Body of pancreas (tissue), 4 donors: Measurements from ENCODE around the gene UGT1A8. TPM values are rescaled to one million over a fixed set of nuclear protein-coding genes. Genes with fewer than 3 reads are reported as not detected.

Source experiments
- ATAC-seq: fragments of 150-250 bp; one replicate; pipeline ENCODE4 v1.9.1; 2016
- DNase-seq, 4 donors: peaks; one replicate each; pipeline ENCODE4 v3.0.0-alpha.2; 2019
- H3K27ac ChIP-seq, 4 donors: fragments of 200-600 bp; sonication (generic); 1 replicate in 3 of 4; 2 replicates in 1 of 4; pipeline versions ENCODE4 v1.5.1 to v1.6.1; 2016 to 2019; ENCODE audit warnings: mild to moderate bottlenecking in 1 of 4, mixed read lengths in 1 of 4, moderate library complexity in 1 of 4
- H3K27me3 ChIP-seq, 2 donors: fragments of 200-600 bp; sonication (generic); one replicate each; pipeline ENCODE4 v1.6.0; 2016; ENCODE audit warnings: mild to moderate bottlenecking in 1 of 2
- H3K36me3 ChIP-seq, 2 donors: fragments of 200-600 bp; sonication (generic); replicated peaks in 1 of 2; 2 replicates each; pipeline ENCODE4 v1.5.1; 2016; ENCODE audit warnings: low read depth in 2 of 2; ENCODE audit not compliant: insufficient read depth in 1 of 2
- H3K4me1 ChIP-seq: fragments of 200-600 bp; sonication (generic); one replicate; pipeline ENCODE4 v1.6.0; 2016
- H3K4me3 ChIP-seq, 2 donors: fragments of 200-600 bp; sonication (generic); 1 replicate in 1 of 2; 2 replicates in 1 of 2; pipeline ENCODE4 v1.5.1; 2016 to 2019
- H3K9me3 ChIP-seq, 3 donors: fragments of 200-600 bp; sonication (generic); 1 replicate in 2 of 3; 2 replicates in 1 of 3; pipeline ENCODE4 v1.5.1; 2016
- CTCF ChIP-seq, 7 experiments: fragments of 450-650 bp in 4 of 7; fragments of 200-600 bp in 3 of 7; sonication (generic) in 3 of 7; IDR thresholded peaks; one replicate each; pipeline ENCODE4 v1.5.1; 2016 to 2019; ENCODE audit warnings: antibody characterized with exemption in 7 of 7
- POLR2A ChIP-seq, 3 donors: fragments of 450-650 bp; IDR thresholded peaks; one replicate each; pipeline ENCODE4 v1.6.1; 2016; ENCODE audit warnings: antibody characterized with exemption in 3 of 3, mild to moderate bottlenecking in 2 of 3
- WGBS, 2 donors: methylation state at CpG; one replicate each; pipeline ENCODE4 v1.1.5; 2017; 5-methylcytosine and 5-hydroxymethylcytosine counted together
- intact Hi-C: fragments of 100-400 bp; cut with DNase I; formaldehyde crosslinking; loops from one replicate; pipeline ENCODE4 v1.15.1; 2023
- total RNA-seq, 2 donors: library from RNA; depleted of rRNA; stranded (reverse); fragments of >200 nt; gene quantifications; one replicate each; pipeline ENCODE4 v1.1.0, GENCODE V29; 2016

The UGT1A8 gene
- total RNA-seq, 2 donors from 2014 or later: not detected

GRCh38 chr2:233761040-233761769 is 143.8 kb downstream of the UGT1A8 start:
- intact Hi-C loops: no loop called here
- no peaks in the 10 kb centered on the region for H3K9me3 ChIP-seq
- no peaks in the 10 kb centered on the region for H3K4me1 ChIP-seq
- H3K36me3 ChIP-seq: no peaks in the 10 kb centered on the region
- DNase-seq (no peak), ATAC-seq (no peak)
- WGBS, 2 donors: 68 to 81% methylated on average over 4 of the region's 4 CpGs
- TF ChIP-seq POLR2A (IDR thresholded peaks at IDR 0.05): no peak
- TF ChIP-seq CTCF (IDR thresholded peaks at IDR 0.05): no peak
- H3K4me3 ChIP-seq: no peak overlapping the region
- no peaks in the 10 kb centered on the region for H3K27me3 ChIP-seq
- no peak overlapping the region for H3K27ac ChIP-seq

- no peaks in the 10 kb centered on the region for H3K4me1 ChIP-seq
- H3K27me3 ChIP-seq: no peaks in the 10 kb centered on the region
- DNase-seq (no peak), ATAC-seq (no peak)
- 56 to 61% methylated on average over 7 of the region's 7 CpGs for WGBS, 2 donors
- intact Hi-C loops: no loop called here
- H3K9me3 ChIP-seq: no peaks in the 10 kb centered on the region
- no peak overlapping the region for H3K27ac ChIP-seq
- TF ChIP-seq POLR2A (IDR thresholded peaks at IDR 0.05) (no peak), CTCF (IDR thresholded peaks at IDR 0.05) (no peak)
- H3K4me3 ChIP-seq: no peak overlapping the region
- H3K36me3 ChIP-seq: no peaks in the 10 kb centered on the region
Measured at GRCh38 chr2:233764264-233764663, 146.8 kb downstream of the UGT1A8 start.

GRCh38 chr2:233764761-233765160 is 147.3 kb downstream of the UGT1A8 start:
- H3K9me3 ChIP-seq: no peaks in the 10 kb centered on the region
- no peak overlapping the region for H3K27ac ChIP-seq
- no peak overlapping the region for H3K4me3 ChIP-seq
- no peaks in the 10 kb centered on the region for H3K4me1 ChIP-seq
- no peaks in the 10 kb centered on the region for H3K27me3 ChIP-seq
- TF ChIP-seq CTCF (IDR thresholded peaks at IDR 0.05): no peak
- TF ChIP-seq POLR2A (IDR thresholded peaks at IDR 0.05): no peak
- ATAC-seq: no peak
- 36 to 51% methylated on average over 3 of the region's 3 CpGs for WGBS, 2 donors
- intact Hi-C loops: no loop called here
- no peak for DNase-seq
- no peaks in the 10 kb centered on the region for H3K36me3 ChIP-seq

- WGBS, 2 donors: 67 to 71% methylated on average over 3 to 4 of the region's 4 CpGs
- intact Hi-C loops: no loop called here
- DNase-seq (no peak), ATAC-seq (no peak)
- no peaks in the 10 kb centered on the region for H3K4me1 ChIP-seq
- TF ChIP-seq POLR2A (IDR thresholded peaks at IDR 0.05) (no peak), CTCF (IDR thresholded peaks at IDR 0.05) (no peak)
- no peak overlapping the region for H3K27ac ChIP-seq
- no peaks in the 10 kb centered on the region for H3K27me3 ChIP-seq
- H3K9me3 ChIP-seq: no peaks in the 10 kb centered on the region
- H3K4me3 ChIP-seq: no peak overlapping the region
- H3K36me3 ChIP-seq: no peaks in the 10 kb centered on the region
Measured at GRCh38 chr2:233766416-233766815, 149.0 kb downstream of the UGT1A8 start.

- H3K27ac ChIP-seq: no peak overlapping the region
- intact Hi-C loops: no loop called here
- ATAC-seq: no peak
Measured at GRCh38 chr2:233768076-233768475, 150.6 kb downstream of the UGT1A8 start.

More at GRCh38 chr2:233768076-233768475, 150.6 kb downstream of the UGT1A8 start:
- 59 to 76% methylated on average over 4 of the region's 4 CpGs for WGBS, 2 donors
- Histone ChIP-seq H3K9me3 (no peaks in the 10 kb centered on the region), H3K27me3 (no peaks in the 10 kb centered on the region), H3K36me3 (no peaks in the 10 kb centered on the region), H3K4me3 (no peak overlapping the region), H3K4me1 (no peaks in the 10 kb centered on the region)
- TF ChIP-seq CTCF (IDR thresholded peaks at IDR 0.05) (no peak), POLR2A (IDR thresholded peaks at IDR 0.05) (no peak)
- no peak for DNase-seq
